ENCODE data around the gene CACNB3.

CACNB3 gene

GRCh38 chr12:48817873-48818830, at the start of gene CACNB3:
CACNB3 (plus strand) TSS chr12:48818496; CDS start chr12:48818930, 434 bp downstream.
- in situ Hi-C loops (cut with HindIII; ENCODE audit: low pct_unique_long_range_greater_than_20kb, low sequenced_read_pairs): no loop called here
- TF ChIP-seq JUND (IDR thresholded peaks at IDR 0.05; ENCODE audit: low read depth): no peak
- DNase-seq (ENCODE audit: low read depth in 1 of 2, low spot score in 1 of 2): peak; percentile 81 to 87

- in situ Hi-C loops (cut with HindIII; ENCODE audit: low pct_unique_long_range_greater_than_20kb, low sequenced_read_pairs): no loop called here
- no peak for DNase-seq (ENCODE audit: low read depth in 1 of 2, low spot score in 1 of 2)
- TF ChIP-seq JUND (IDR thresholded peaks at IDR 0.05; ENCODE audit: low read depth): no peak
Observed at GRCh38 chr12:48768736-48769135, 49.6 kb upstream of the CACNB3 start.

- no peak for DNase-seq (ENCODE audit: low read depth in 1 of 2, low spot score in 1 of 2)
- no peak for TF ChIP-seq JUND (IDR thresholded peaks at IDR 0.05; ENCODE audit: low read depth)
- in situ Hi-C loops (cut with HindIII; ENCODE audit: low pct_unique_long_range_greater_than_20kb, low sequenced_read_pairs): no loop called here
Observed at GRCh38 chr12:48770756-48771155, 47.5 kb upstream of the CACNB3 start.

GRCh38 chr12:48771588-48772112, 46.6 kb upstream of the CACNB3 start:
- TF ChIP-seq JUND (IDR thresholded peaks at IDR 0.05; ENCODE audit: low read depth): no peak
- in situ Hi-C loops (cut with HindIII; ENCODE audit: low pct_unique_long_range_greater_than_20kb, low sequenced_read_pairs): no loop called here
- no peak for DNase-seq (ENCODE audit: low read depth in 1 of 2, low spot score in 1 of 2)

- TF ChIP-seq JUND (IDR thresholded peaks at IDR 0.05; ENCODE audit: low read depth): no peak
- in situ Hi-C loops (cut with HindIII; ENCODE audit: low pct_unique_long_range_greater_than_20kb, low sequenced_read_pairs): no loop called here
- DNase-seq (ENCODE audit: low read depth in 1 of 2, low spot score in 1 of 2): no peak
Observed at GRCh38 chr12:48773686-48774085, 44.6 kb upstream of the CACNB3 start.

GRCh38 chr12:48774516-48774915, 43.8 kb upstream of the CACNB3 start:
- no peak for TF ChIP-seq JUND (IDR thresholded peaks at IDR 0.05; ENCODE audit: low read depth)
- in situ Hi-C loops (cut with HindIII; ENCODE audit: low pct_unique_long_range_greater_than_20kb, low sequenced_read_pairs): no loop called here
- no peak for DNase-seq (ENCODE audit: low read depth in 1 of 2, low spot score in 1 of 2)

GRCh38 chr12:48775299-48775698, 43.0 kb upstream of the CACNB3 start:
- no peak for TF ChIP-seq JUND (IDR thresholded peaks at IDR 0.05; ENCODE audit: low read depth)
- in situ Hi-C loops (cut with HindIII; ENCODE audit: low pct_unique_long_range_greater_than_20kb, low sequenced_read_pairs): no loop called here
- DNase-seq (ENCODE audit: low read depth in 1 of 2, low spot score in 1 of 2): no peak

- in situ Hi-C loops (cut with HindIII; ENCODE audit: low pct_unique_long_range_greater_than_20kb, low sequenced_read_pairs): no loop called here
- no peak for DNase-seq (ENCODE audit: low read depth in 1 of 2, low spot score in 1 of 2)
- TF ChIP-seq JUND (IDR thresholded peaks at IDR 0.05; ENCODE audit: low read depth): no peak
Observed at GRCh38 chr12:48775991-48776649, 42.2 kb upstream of the CACNB3 start.

- in situ Hi-C loops (cut with HindIII; ENCODE audit: low pct_unique_long_range_greater_than_20kb, low sequenced_read_pairs): no loop called here
- TF ChIP-seq JUND (IDR thresholded peaks at IDR 0.05; ENCODE audit: low read depth): no peak
- no peak for DNase-seq (ENCODE audit: low read depth in 1 of 2, low spot score in 1 of 2)
Observed at GRCh38 chr12:48776956-48777355, 41.3 kb upstream of the CACNB3 start.

- no peak for DNase-seq (ENCODE audit: low read depth in 1 of 2, low spot score in 1 of 2)
- TF ChIP-seq JUND (IDR thresholded peaks at IDR 0.05; ENCODE audit: low read depth): no peak
- in situ Hi-C loops (cut with HindIII; ENCODE audit: low pct_unique_long_range_greater_than_20kb, low sequenced_read_pairs): no loop called here
Observed at GRCh38 chr12:48777501-48778400, 40.5 kb upstream of the CACNB3 start.

GRCh38 chr12:48779869-48780268, 38.4 kb upstream of the CACNB3 start:
- TF ChIP-seq JUND (IDR thresholded peaks at IDR 0.05; ENCODE audit: low read depth): no peak
- in situ Hi-C loops (cut with HindIII; ENCODE audit: low pct_unique_long_range_greater_than_20kb, low sequenced_read_pairs): no loop called here
- no peak for DNase-seq (ENCODE audit: low read depth in 1 of 2, low spot score in 1 of 2)

- in situ Hi-C loops (cut with HindIII; ENCODE audit: low pct_unique_long_range_greater_than_20kb, low sequenced_read_pairs): no loop called here
- no peak for TF ChIP-seq JUND (IDR thresholded peaks at IDR 0.05; ENCODE audit: low read depth)
- DNase-seq (ENCODE audit: low read depth in 1 of 2, low spot score in 1 of 2): peak in 1 of 2 experiments; percentile 74
Observed at GRCh38 chr12:48780381-48781025, 37.8 kb upstream of the CACNB3 start.
